Progenitor cell of endocrine pancreas (in vitro differentiated cells): ENCODE data around the gene HSD17B3. TPM values are rescaled to one million over a fixed set of nuclear protein-coding genes. Genes with fewer than 3 reads are reported as not detected.
A peak's percentile ranks its signal among the peaks of the same experiment; 100 is the strongest.

ENCODE experiments used
- DNase-seq: peaks from one replicate; pipeline ENCODE4 v3.0.0; 2021; ENCODE audit warnings: low spot score; ENCODE audit not compliant: unreplicated experiment
- H3K27ac Mint-ChIP-seq: 2 replicates; pipeline ENCODE4 v1.8.0; 2021; ENCODE audit warnings: mild to moderate bottlenecking, moderate library complexity, mixed read lengths
- H3K27me3 Mint-ChIP-seq: 2 replicates; pipeline ENCODE4 v1.8.0; 2021; ENCODE audit warnings: mixed read lengths
- H3K36me3 Mint-ChIP-seq: 2 replicates; pipeline ENCODE4 v1.8.0; 2022; ENCODE audit warnings: mixed read lengths; ENCODE audit not compliant: insufficient read depth
- H3K4me1 Mint-ChIP-seq: 2 replicates; pipeline ENCODE4 v1.8.0; 2021; ENCODE audit warnings: low read depth, mixed read lengths
- H3K4me3 Mint-ChIP-seq: 2 replicates; pipeline ENCODE4 v1.8.0; 2021; ENCODE audit warnings: low read depth, mild to moderate bottlenecking, moderate library complexity, mixed read lengths
- H3K9me3 Mint-ChIP-seq: 2 replicates; pipeline ENCODE4 v1.8.0; 2021; ENCODE audit warnings: low read depth, mixed read lengths
- CTCF ChIP-seq: fragments of 200-600 bp; sonication (generic); IDR thresholded peaks from one replicate; pipeline ENCODE4 v1.5.0; 2021; ENCODE audit warnings: antibody characterized with exemption, mild to moderate bottlenecking; ENCODE audit not compliant: unreplicated experiment
- total RNA-seq: library from RNA; stranded (reverse); gene quantifications from 2 replicates; pipeline ENCODE4 v1.2.1, GENCODE V29; 2021

HSD17B3 gene
- total RNA-seq, 1 donor from 2014 or later, result not detected

GRCh38 chr9:96188571-96188970 is 113.4 kb downstream of the HSD17B3 start:
- peaks cover 4% of the 10 kb centered on the region for H3K36me3 Mint-ChIP-seq
- no peak for TF ChIP-seq CTCF
- peaks cover 19% of the 10 kb centered on the region for H3K9me3 Mint-ChIP-seq
- H3K27me3 Mint-ChIP-seq, result peaks cover 10% of the 10 kb centered on the region
- no peak overlapping the region for H3K27ac Mint-ChIP-seq
- H3K4me1 Mint-ChIP-seq, result peaks cover 15% of the 10 kb centered on the region
- DNase-seq, result no peak
- no peak overlapping the region for H3K4me3 Mint-ChIP-seq

GRCh38 chr9:96187151-96187555 is 114.8 kb downstream of the HSD17B3 start:
- Mint-ChIP-seq H3K27ac (peak overlapping the region; percentile 8), H3K27me3 (peaks cover 21% of the 10 kb centered on the region), H3K9me3 (peaks cover 13% of the 10 kb centered on the region), H3K4me1 (peaks cover 13% of the 10 kb centered on the region), H3K36me3 (peaks cover 3% of the 10 kb centered on the region), H3K4me3 (no peak overlapping the region)
- no peak for TF ChIP-seq CTCF
- DNase-seq, result no peak

GRCh38 chr9:96186591-96187011 is 115.4 kb downstream of the HSD17B3 start:
- peak; percentile 18 for DNase-seq
- peaks cover 3% of the 10 kb centered on the region for H3K36me3 Mint-ChIP-seq
- H3K4me3 Mint-ChIP-seq, result peak overlapping the region; percentile 16
- H3K9me3 Mint-ChIP-seq, result peaks cover 13% of the 10 kb centered on the region
- no peak for TF ChIP-seq CTCF
- H3K27me3 Mint-ChIP-seq, result peaks cover 21% of the 10 kb centered on the region
- H3K27ac Mint-ChIP-seq, result peak overlapping the region; percentile 84
- peaks cover 13% of the 10 kb centered on the region for H3K4me1 Mint-ChIP-seq

DNA sequence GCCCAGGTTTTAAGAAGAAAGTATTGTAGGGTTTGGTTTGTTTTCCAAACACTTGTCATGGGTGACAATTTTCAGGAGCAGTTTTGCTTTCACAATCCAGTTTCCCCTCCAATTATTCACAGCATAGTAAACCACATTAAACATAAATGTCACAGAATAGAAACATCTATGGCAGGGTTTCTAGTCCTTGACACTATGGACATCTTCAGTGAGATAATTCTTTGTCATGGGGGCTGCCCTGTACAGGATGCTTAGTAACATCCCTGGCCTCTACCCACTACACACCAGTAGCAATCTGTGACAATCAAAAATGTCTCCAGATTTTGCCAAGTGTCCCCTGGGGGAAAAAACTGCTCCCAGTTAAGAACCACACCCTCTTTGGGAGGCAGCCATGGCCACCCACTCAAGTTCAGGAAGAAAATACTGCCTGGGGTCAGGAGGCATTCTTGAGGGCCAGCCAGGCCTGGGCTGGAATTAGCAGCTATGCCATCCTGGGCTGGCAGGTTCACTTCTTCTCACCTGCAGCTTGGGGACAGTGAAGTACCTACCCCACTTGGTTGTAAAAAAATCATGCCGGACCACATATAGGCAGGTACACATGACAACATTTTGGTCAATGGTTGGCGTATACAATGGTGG is 116.3 kb downstream of the HSD17B3 start:
- Mint-ChIP-seq H3K27me3 (peaks cover 26% of the 10 kb centered on the region), H3K36me3 (no peaks in the 10 kb centered on the region), H3K27ac (peak overlapping the region; percentile 84), H3K9me3 (peaks cover 7% of the 10 kb centered on the region), H3K4me1 (peaks cover 13% of the 10 kb centered on the region), H3K4me3 (no peak overlapping the region)
- DNase-seq, result no peak
- TF ChIP-seq CTCF, result no peak

Other genes starting within 250 kb of the HSD17B3 start
- gene SLC35D2, start 81.5 kb upstream of the HSD17B3 start, total RNA-seq, result 52.6 and 60.9 TPM in 2 replicates
- 5.3 and 5.7 TPM in 2 replicates for gene ZNF367, start 116.2 kb upstream of the HSD17B3 start, total RNA-seq
- gene HABP4, start 148.0 kb upstream of the HSD17B3 start, total RNA-seq, result 15.5 and 17.7 TPM in 2 replicates